Psoas muscle (tissue), 8 donors: ENCODE measurements around the gene UBTF. TPM values are rescaled to one million over a fixed set of nuclear protein-coding genes. Genes with fewer than 3 reads are reported as not detected.

Experiments
- ATAC-seq, 4 donors: fragments of 200-7000 bp; cut with Tn5 transposase; one replicate each; pipeline ENCODE4 v1.9.1; 2020; ENCODE audit warnings: moderate library complexity in 3 of 4, mild to moderate bottlenecking in 2 of 4
- DNase-seq, 2 donors: peaks; one replicate each; pipeline ENCODE4 v3.0.0-alpha.2; 2020
- H3K27ac ChIP-seq: fragments of 200-600 bp; one replicate; pipeline ENCODE4 v1.8.0; 2022
- H3K27me3 ChIP-seq, 3 donors: fragments of 200-600 bp in 1 of 3; one replicate each; pipeline versions ENCODE4 v1.6.1 to v1.8.0; 2013 to 2022; ENCODE audit warnings: low read length in 2 of 3, mild to moderate bottlenecking in 2 of 3, moderate library complexity in 1 of 3; ENCODE audit not compliant: insufficient read depth in 3 of 3
- H3K36me3 ChIP-seq, 2 donors: fragments of 200-600 bp in 1 of 2; one replicate each; pipeline versions ENCODE4 v1.6.1 to v1.8.0; 2013 to 2022; ENCODE audit warnings: low read depth in 1 of 2, mild to moderate bottlenecking in 1 of 2, moderate library complexity in 1 of 2; ENCODE audit not compliant: insufficient read depth in 1 of 2
- H3K4me1 ChIP-seq: fragments of 200-600 bp; one replicate; pipeline ENCODE4 v1.8.0; 2022
- H3K4me3 ChIP-seq: fragments of 200-600 bp; one replicate; pipeline ENCODE4 v1.8.0; 2022; ENCODE audit warnings: mild to moderate bottlenecking
- H3K9me3 ChIP-seq: fragments of 200-600 bp; one replicate; pipeline ENCODE4 v1.8.0; 2022
- CTCF ChIP-seq: fragments of 200-600 bp; IDR thresholded peaks from one replicate; pipeline ENCODE4 v1.8.0; 2022; ENCODE audit warnings: antibody characterized with exemption
- WGBS, 3 donors: extraction: QIAGEN DNeasy Blood & Tissue Kit; methylation state at CpG; one replicate each; pipeline versions ENCODE4 v1.1.6 to v1.1.7; 2013; 5-methylcytosine and 5-hydroxymethylcytosine counted together
- intact Hi-C, 2 donors: fragments of 100-400 bp; cut with DNase I; formaldehyde crosslinking; loops; one replicate each; pipeline versions ENCODE4 v1.11.0 to v1.14.2; 2022
- polyA plus RNA-seq, 3 donors: library from polyadenylated mRNA; stranded (reverse); fragments of 200-250 nt; gene quantifications; one replicate each; pipeline ENCODE4 v1.2.3, GENCODE V29; 2013
- total RNA-seq, 4 donors: library from RNA; stranded (reverse); fragmentation: NEBNext Ultra II Directional in 2 of 4; extraction: Animal tissue kit (Norgen Biotek cat#: 25700) in 2 of 4; gene quantifications; one replicate each; pipeline versions ENCODE4 v1.2.1 to v1.2.4, GENCODE V29; 2021 to 2023
- donor health status: healthy with polysubstance abuse.
- donor health status: DM: no; HTN: no; CAD: no; lungs with moderate emphysema.
- donor health status: Bipolar disorder and iron deficiency.
- donor health status: healthy.
- donor health status: DM: yes; HTN: yes; CAD: no.
- donor health status: DM: no; HTN: no; CAD: no.
- donor health status: DM: no; HTN: no; CAD: no.
- donor health status: DM: yes; HTN: yes; CAD: no.

Gene UBTF
- total and polyA plus RNA-seq, 7 donors, result 36.0 to 67.5 (median 47.6) TPM

DNA sequence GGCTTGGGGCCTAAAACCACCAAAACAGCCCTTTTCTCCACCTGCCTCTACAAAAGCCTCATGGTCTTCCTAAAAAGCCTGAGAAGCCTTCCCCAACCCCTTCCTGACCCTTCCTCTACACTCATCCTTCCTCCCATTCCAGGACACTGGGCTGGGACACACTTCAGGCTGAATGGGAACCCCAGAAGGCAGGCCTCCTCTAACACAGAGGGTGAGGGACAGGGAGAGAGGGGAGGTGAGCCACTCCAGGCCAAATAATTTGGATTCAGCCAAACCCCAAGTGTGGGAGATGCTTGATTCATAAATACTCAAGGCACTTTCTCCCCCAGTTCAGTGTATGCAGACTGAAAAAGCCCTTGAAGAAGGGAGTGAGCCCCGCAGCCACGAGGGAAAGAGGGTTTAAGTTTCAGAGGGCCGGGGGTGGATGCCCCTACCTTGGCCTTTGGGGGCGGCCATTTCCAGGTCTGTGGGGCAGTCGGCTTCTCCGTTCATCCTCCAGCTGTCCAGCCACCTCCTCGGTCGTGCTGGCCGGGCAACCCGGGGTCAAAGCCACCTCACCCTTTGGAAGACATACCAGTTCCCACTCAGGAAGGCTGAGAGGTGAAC, 1.6 kb downstream of the UBTF start:
- Histone ChIP-seq H3K9me3 (no peaks in the 10 kb centered on the region), H3K27ac (peak overlapping the region; percentile 98), H3K4me1 (peaks cover 30% of the 10 kb centered on the region), H3K27me3 (no peaks in the 10 kb centered on the region), H3K36me3 (peaks cover 4 to 44% of the 10 kb centered on the region in 2 donors), H3K4me3 (peak overlapping the region; percentile 85)
- intact Hi-C loops, result no loop called here
- WGBS, 3 donors, result 3 to 9% (median 5%) methylated on average over 10 of the region's 10 CpGs
- ATAC-seq (peak in 2 of 4 donors; percentile 0), DNase-seq (peak in 1 of 2 donors; percentile 40)
- TF ChIP-seq CTCF, result no peak

DNA sequence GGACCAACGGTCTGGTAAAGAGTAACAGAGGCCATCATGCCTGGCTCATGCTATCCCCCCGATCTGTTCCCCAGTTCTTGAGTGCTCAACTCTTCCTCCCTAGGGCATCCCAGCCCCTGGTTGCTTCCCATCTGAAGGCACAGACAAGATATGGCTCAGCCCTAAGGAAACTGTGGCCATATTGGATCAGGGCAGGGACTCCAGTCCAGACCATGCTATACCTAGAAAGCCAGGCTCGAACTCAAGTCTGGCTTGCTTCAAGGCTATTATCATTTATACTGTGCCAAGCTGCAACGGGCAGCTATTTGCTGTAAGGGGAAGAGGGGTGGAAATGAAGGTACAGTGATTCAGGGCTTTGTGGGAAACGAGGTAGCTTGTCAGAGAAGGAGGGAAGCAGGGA, 2.8 kb downstream of the UBTF start:
- 63 to 74% (median 64%) methylated on average over 5 of the region's 5 CpGs for WGBS, 3 donors
- Histone ChIP-seq H3K9me3 (no peaks in the 10 kb centered on the region), H3K27me3 (no peaks in the 10 kb centered on the region), H3K36me3 (peaks cover 4 to 45% of the 10 kb centered on the region in 2 donors), H3K4me1 (peaks cover 25% of the 10 kb centered on the region), H3K27ac (peak overlapping the region; percentile 98), H3K4me3 (no peak overlapping the region)
- intact Hi-C loops, result no loop called here
- ATAC-seq (no peak), DNase-seq (peak in 1 of 2 donors; percentile 12)
- TF ChIP-seq CTCF, result no peak

GRCh38 chr17:44216173-44216572, 3.3 kb downstream of the UBTF start:
- Histone ChIP-seq H3K9me3 (no peaks in the 10 kb centered on the region), H3K4me3 (no peak overlapping the region), H3K36me3 (peaks cover 4 to 51% of the 10 kb centered on the region in 2 donors), H3K4me1 (peaks cover 27% of the 10 kb centered on the region), H3K27ac (peak overlapping the region; percentile 60), H3K27me3 (no peaks in the 10 kb centered on the region)
- intact Hi-C loops, result no loop called here
- DNase-seq, result no peak
- TF ChIP-seq CTCF, result no peak
- no peak for ATAC-seq
- 79 to 81% (median 81%) methylated on average over 5 of the region's 5 CpGs for WGBS, 3 donors

GRCh38 chr17:44214896-44215295, 4.6 kb downstream of the UBTF start:
- peaks cover 38% of the 10 kb centered on the region for H3K4me1 ChIP-seq
- WGBS, 3 donors, result 92 to 96% (median 93%) methylated on average over 6 of the region's 6 CpGs

More at GRCh38 chr17:44214896-44215295, 4.6 kb downstream of the UBTF start:
- no peak overlapping the region for H3K4me3 ChIP-seq
- H3K27me3 ChIP-seq, result no peaks in the 10 kb centered on the region
- DNase-seq, result peak in 1 of 2 donors; percentile 19
- peak overlapping the region; percentile 16 for H3K27ac ChIP-seq
- no peak for TF ChIP-seq CTCF
- ATAC-seq, result no peak
- peaks cover 4 to 61% of the 10 kb centered on the region in 2 donors for H3K36me3 ChIP-seq
- no peaks in the 10 kb centered on the region for H3K9me3 ChIP-seq
- intact Hi-C loops, result loop anchor here in 1 of 2 donors (5.0 kb wide), 2 partner anchors 112 to 132 kb away; partner anchors contain the start of gene GRN
